Measurements from ENCODE around the gene FXYD1. TPM values are rescaled to one million over a fixed set of nuclear protein-coding genes. Genes with fewer than 3 reads are reported as not detected.

The FXYD1 gene
- total RNA-seq, 2 donors from 2014 or later, result 1.6 to 9.1 TPM

GRCh38 chr19:35179830-35180229 lies 41.2 kb downstream of the FXYD1 start:
- Histone ChIP-seq H3K4me1 (no peaks in the 10 kb centered on the region), H3K36me3 (replicated peaks in 1 of 2; ENCODE audit: insufficient read depth in 1 of 2, low read depth in 2 of 2) (no peaks in the 10 kb centered on the region), H3K9me3 (no peaks in the 10 kb centered on the region), H3K27ac (no peak overlapping the region), H3K27me3 (peaks cover 0 to 5% of the 10 kb centered on the region in 2 donors), H3K4me3 (no peak overlapping the region)
- TF ChIP-seq CTCF (IDR thresholded peaks at IDR 0.05) (no peak), POLR2A (IDR thresholded peaks at IDR 0.05) (no peak)
- DNase-seq (no peak), ATAC-seq (no peak)
- intact Hi-C loops (cut with DNase I), result no loop called here
- WGBS, 2 donors, result 69 to 73% methylated on average over 3 of the region's 3 CpGs

- DNase-seq, result no peak
- Histone ChIP-seq H3K27ac (no peak overlapping the region), H3K4me1 (no peaks in the 10 kb centered on the region), H3K4me3 (no peak overlapping the region), H3K36me3 (replicated peaks in 1 of 2; ENCODE audit: insufficient read depth in 1 of 2, low read depth in 2 of 2) (no peaks in the 10 kb centered on the region), H3K9me3 (no peaks in the 10 kb centered on the region), H3K27me3 (peaks cover 0 to 5% of the 10 kb centered on the region in 2 donors)
- no peak for TF ChIP-seq CTCF (IDR thresholded peaks at IDR 0.05)
- TF ChIP-seq POLR2A (IDR thresholded peaks at IDR 0.05), result no peak
- 87 to 100% methylated on average over 1 of the region's 1 CpG for WGBS, 2 donors
- intact Hi-C loops (cut with DNase I), result no loop called here
- ATAC-seq, result no peak
Observed at GRCh38 chr19:35181387-35181786, 42.8 kb downstream of the FXYD1 start.

- intact Hi-C loops (cut with DNase I), result no loop called here
- no peaks in the 10 kb centered on the region for H3K36me3 ChIP-seq (replicated peaks in 1 of 2; ENCODE audit: insufficient read depth in 1 of 2, low read depth in 2 of 2)
- no peak overlapping the region for H3K27ac ChIP-seq
- no peak for DNase-seq
- H3K4me1 ChIP-seq, result no peaks in the 10 kb centered on the region
- ATAC-seq, result no peak
- no peak for TF ChIP-seq CTCF (IDR thresholded peaks at IDR 0.05)
- no peak for TF ChIP-seq POLR2A (IDR thresholded peaks at IDR 0.05)
- no peaks in the 10 kb centered on the region for H3K9me3 ChIP-seq
- no peaks in the 10 kb centered on the region for H3K27me3 ChIP-seq
- no peak overlapping the region for H3K4me3 ChIP-seq
- WGBS, 2 donors, result 74 to 82% methylated on average over 1 of the region's 1 CpG
Observed at GRCh38 chr19:35184267-35184666, 45.6 kb downstream of the FXYD1 start.

GRCh38 chr19:35184884-35185283 lies 46.3 kb downstream of the FXYD1 start:
- 62 to 65% methylated on average over 2 of the region's 2 CpGs for WGBS, 2 donors
- Histone ChIP-seq H3K27ac (no peak overlapping the region), H3K4me3 (no peak overlapping the region), H3K4me1 (no peaks in the 10 kb centered on the region), H3K9me3 (no peaks in the 10 kb centered on the region), H3K36me3 (replicated peaks in 1 of 2; ENCODE audit: insufficient read depth in 1 of 2, low read depth in 2 of 2) (no peaks in the 10 kb centered on the region), H3K27me3 (no peaks in the 10 kb centered on the region)
- intact Hi-C loops (cut with DNase I), result no loop called here
- DNase-seq, result no peak
- no peak for ATAC-seq
- TF ChIP-seq CTCF (IDR thresholded peaks at IDR 0.05) (no peak), POLR2A (IDR thresholded peaks at IDR 0.05) (no peak)

Small RNA genes lying within 50 kb of the gene (small RNA-seq; reads per million reads assigned to genes)
- not detected for gene AC020907.2

Other genes with a start within 250 kb of the FXYD1 start
- gene ZNF30, start 211.9 kb upstream of the FXYD1 start, total RNA-seq, result 1 to 10 TPM in 1 of 2 donors, under 1 TPM in 1; 0.66 to 2.6 TPM
- gene ZNF792, start 174.6 kb upstream of the FXYD1 start, total RNA-seq, result 1 to 10 TPM; 4.0 to 7.0 TPM
- 10 to 100 TPM; 90.8 to 94.9 TPM for gene GRAMD1A, start 138.5 kb upstream of the FXYD1 start, total RNA-seq
- 10 to 100 TPM in 1 of 2 donors, 1 to 10 TPM in 1; 2.3 to 23.6 TPM for gene SCN1B, start 108.4 kb upstream of the FXYD1 start, total RNA-seq
- gene HPN, start 97.1 kb upstream of the FXYD1 start, total RNA-seq, result 100 to 1,000 TPM; 135 to 289 TPM
- gene FXYD3, start 23.0 kb upstream of the FXYD1 start, total RNA-seq, result 10 to 100 TPM; 13.5 to 51.6 TPM
- gene LGI4, start 3.8 kb upstream of the FXYD1 start, total RNA-seq, result 1 to 10 TPM; 1.6 to 3.9 TPM
- 1 to 10 TPM in 1 of 2 donors, under 1 TPM in 1; 0.52 to 1.3 TPM for gene FXYD7, start 4.4 kb downstream of the FXYD1 start, total RNA-seq
- gene FXYD5, start 15.9 kb downstream of the FXYD1 start, total RNA-seq, result 10 to 100 TPM; 11.5 to 17.1 TPM
- gene FAM187B, start 89.9 kb downstream of the FXYD1 start, total RNA-seq, result not detected
- gene LSR, start 110.2 kb downstream of the FXYD1 start, total RNA-seq, result 10 to 100 TPM; 67.5 to 80.1 TPM
- 10 to 100 TPM; 76.8 to 91.3 TPM for gene USF2, start 130.1 kb downstream of the FXYD1 start, total RNA-seq
- gene HAMP, start 143.7 kb downstream of the FXYD1 start, total RNA-seq, result not detected
- gene MAG, start 153.3 kb downstream of the FXYD1 start, total RNA-seq, result 1 to 10 TPM in 1 of 2 donors, not detected in 1; 1.6 TPM
- 1 to 10 TPM in 1 of 2 donors, under 1 TPM in 1; 0.52 to 3.0 TPM for gene CD22, start 190.4 kb downstream of the FXYD1 start, total RNA-seq
- 1 to 10 TPM; 1.6 to 2.3 TPM for gene FFAR1, start 209.1 kb downstream of the FXYD1 start, total RNA-seq
- gene FFAR3, start 219.6 kb downstream of the FXYD1 start, total RNA-seq, result not detected
- gene GPR42, start 232.2 kb downstream of the FXYD1 start, total RNA-seq, result not detected